SK-N-SH treated with all-trans-retinoic acid at 6 μM for 48 hours (cell line): ENCODE data around the gene CSNK1G1.

ENCODE experiments used
- ATAC-seq: fragments of 200-7000 bp; cut with Tn5 transposase; 3 replicates; pipeline ENCODE4 v1.9.1; 2020; ENCODE audit warnings: mild to moderate bottlenecking, moderate library complexity
- ARNTL ChIP-seq: fragments of 450-650 bp; formaldehyde crosslinking; IDR thresholded peaks from 2 replicates; pipeline ENCODE4 v1.5.0; 2020; ENCODE audit warnings: low read depth, mild to moderate bottlenecking, moderate library complexity, borderline replicate concordance
- BACH2 ChIP-seq: fragments of 250-450 bp; sonication (Bioruptor Pico); IDR thresholded peaks from 2 replicates; pipeline ENCODE4 v1.9.0; 2021; ENCODE audit warnings: mild to moderate bottlenecking, borderline replicate concordance
- CREB5 ChIP-seq: fragments of 250-450 bp; sonication (Bioruptor Pico); IDR thresholded peaks from 2 replicates; pipeline ENCODE4 v1.5.1; 2020; ENCODE audit warnings: low read depth, mild to moderate bottlenecking, moderate library complexity
- CSDC2 ChIP-seq: fragments of 250-450 bp; sonication (Bioruptor Pico); IDR thresholded peaks from 2 replicates; pipeline ENCODE4 v1.5.0; 2020; ENCODE audit warnings: mild to moderate bottlenecking, moderate library complexity
- CSRNP3 ChIP-seq: fragments of 250-450 bp; sonication (Bioruptor Pico); IDR thresholded peaks from 2 replicates; pipeline ENCODE4 v1.5.1; 2021; ENCODE audit warnings: mild to moderate bottlenecking, moderate library complexity
- ESRRG ChIP-seq: fragments of 250-450 bp; sonication (Bioruptor Pico); IDR thresholded peaks from 2 replicates; pipeline ENCODE4 v1.6.1; 2021; ENCODE audit warnings: mild to moderate bottlenecking
- GLIS3 ChIP-seq: fragments of 250-450 bp; sonication (Bioruptor Pico); IDR thresholded peaks from 2 replicates; pipeline ENCODE4 v1.5.0; 2020; ENCODE audit warnings: mild to moderate bottlenecking, moderate library complexity
- ISL1 ChIP-seq: fragments of 250-450 bp; sonication (Bioruptor Pico); IDR thresholded peaks from 2 replicates; pipeline ENCODE4 v2.1.2; 2022; ENCODE audit warnings: mild to moderate bottlenecking, moderate library complexity
- POU6F1 ChIP-seq: fragments of 250-450 bp; sonication (Bioruptor Pico); IDR thresholded peaks from 2 replicates; pipeline ENCODE4 v1.8.0; 2021; ENCODE audit warnings: low read depth, mild to moderate bottlenecking, moderate library complexity, borderline replicate concordance
- PPARA ChIP-seq: fragments of 250-450 bp; sonication (Bioruptor Pico); IDR thresholded peaks from 2 replicates; pipeline ENCODE4 v1.5.0; 2020; ENCODE audit warnings: mild to moderate bottlenecking, borderline replicate concordance
- SNAI2 ChIP-seq: fragments of 250-450 bp; sonication (Bioruptor Pico); IDR thresholded peaks from 2 replicates; pipeline ENCODE4 v1.5.0; 2020; ENCODE audit warnings: mild to moderate bottlenecking, moderate library complexity
- TCF4 ChIP-seq: fragments of 250-450 bp; sonication (Bioruptor Pico); IDR thresholded peaks from 2 replicates; pipeline ENCODE4 v1.8.0; 2021; ENCODE audit warnings: mild to moderate bottlenecking, moderate library complexity, borderline replicate concordance
- TOX ChIP-seq: fragments of 250-450 bp; sonication (Bioruptor Pico); IDR thresholded peaks from 2 replicates; pipeline ENCODE4 v1.8.0; 2021; ENCODE audit warnings: mild to moderate bottlenecking, moderate library complexity, borderline replicate concordance
- TSHZ2 ChIP-seq: fragments of 250-450 bp; sonication (Bioruptor Pico); IDR thresholded peaks from 2 replicates; pipeline ENCODE4 v1.5.0; 2020; ENCODE audit warnings: mild to moderate bottlenecking, moderate library complexity
- ZC3H10 ChIP-seq: fragments of 250-450 bp; sonication (Bioruptor Pico); IDR thresholded peaks from 2 replicates; pipeline ENCODE4 v1.5.1; 2021; ENCODE audit warnings: mild to moderate bottlenecking, moderate library complexity
- ZFP3 ChIP-seq: fragments of 250-450 bp; sonication (Bioruptor Pico); IDR thresholded peaks from 2 replicates; pipeline ENCODE4 v1.5.0; 2020; ENCODE audit warnings: mild to moderate bottlenecking, moderate library complexity
- ZFP30 ChIP-seq: fragments of 450-650 bp; formaldehyde crosslinking; IDR thresholded peaks from 2 replicates; pipeline ENCODE4 v1.5.0; 2022; ENCODE audit warnings: mild to moderate bottlenecking, moderate library complexity
- ZNF565 ChIP-seq: fragments of 450-650 bp; formaldehyde crosslinking; conservative IDR thresholded peaks from 2 replicates; pipeline ENCODE4 v1.5.0; 2020; ENCODE audit warnings: low read depth, mild to moderate bottlenecking, moderate library complexity
- ZNF70 ChIP-seq: fragments of 450-650 bp; formaldehyde crosslinking; IDR thresholded peaks from 2 replicates; pipeline ENCODE4 v1.5.0; 2020; ENCODE audit warnings: mild to moderate bottlenecking, moderate library complexity
- ZNF8 ChIP-seq: fragments of 450-650 bp; formaldehyde crosslinking; IDR thresholded peaks from 2 replicates; pipeline ENCODE4 v1.5.0; 2020; ENCODE audit warnings: mild to moderate bottlenecking, moderate library complexity

CSNK1G1 gene

GRCh38 chr15:64275934-64276333, 80.0 kb downstream of the CSNK1G1 start:
- TF ChIP-seq ZNF565 (CRISPR knock-in tag) = no peak
- no peak for TF ChIP-seq ZNF70 (CRISPR knock-in tag)
- no peak for TF ChIP-seq ESRRG (CRISPR knock-in tag)
- TF ChIP-seq CSRNP3 = no peak
- no peak for TF ChIP-seq ZNF8 (CRISPR knock-in tag)
- TF ChIP-seq, all 23 proteins: peak for 0
- no peak for ATAC-seq

- TF ChIP-seq TSHZ2 (CRISPR knock-in tag) (no peak), ZC3H10 (CRISPR knock-in tag) (no peak), ZNF8 (CRISPR knock-in tag) (no peak), TCF4 (CRISPR knock-in tag) (no peak), BACH2 (CRISPR knock-in tag) (no peak), CREB5 (CRISPR knock-in tag) (no peak), ZFP3 (CRISPR knock-in tag) (no peak), ESRRG (CRISPR knock-in tag) (no peak), ZNF70 (CRISPR knock-in tag) (no peak), ISL1 (CRISPR knock-in tag) (no peak), GLIS3 (CRISPR knock-in tag) (no peak), CSRNP3 (no peak)
- no peak; the same call in 1 of the 3 replicates for ATAC-seq
These were observed 81.5 kb downstream of the CSNK1G1 start for GRCh38 chr15:64274341-64274950.

GRCh38 chr15:64267331-64267973, 88.5 kb downstream of the CSNK1G1 start:
- no peak for ATAC-seq
- TF ChIP-seq TOX (CRISPR knock-in tag) (no peak), TCF4 (CRISPR knock-in tag) (no peak), TSHZ2 (CRISPR knock-in tag) (no peak), SNAI2 (CRISPR knock-in tag) (no peak), ZFP3 (CRISPR knock-in tag) (no peak), ZNF565 (CRISPR knock-in tag) (no peak), PPARA (CRISPR knock-in tag) (no peak), ARNTL (CRISPR knock-in tag) (no peak), ZC3H10 (CRISPR knock-in tag) (no peak), CSRNP3 (no peak), CREB5 (CRISPR knock-in tag) (no peak), CSDC2 (CRISPR knock-in tag) (no peak), ZFP30 (CRISPR knock-in tag) (no peak), BACH2 (CRISPR knock-in tag) (no peak), GLIS3 (CRISPR knock-in tag) (no peak), ZNF70 (CRISPR knock-in tag) (no peak), POU6F1 (CRISPR knock-in tag) (no peak)
